HK-2 (cell line): ENCODE data around the gene PSKH1.
A peak's percentile ranks its signal among the peaks of the same experiment; 100 is the strongest.
"Not testable (repeated sequence)": the region's sequence is repeated elsewhere in the genome, so short reads cannot be mapped to it uniquely, and the experiment has no call there.

Source experiments
- DNase-seq: peaks from one replicate; pipeline ENCODE4 v3.0.0-alpha.2; 2018; ENCODE audit not compliant: unreplicated experiment

The PSKH1 gene

GRCh38 chr16:67886387-67886786 lies 6.7 kb upstream of the PSKH1 start:
- no peak for DNase-seq

- DNase-seq: no peak
Observed at GRCh38 chr16:67888331-67888730, 4.7 kb upstream of the PSKH1 start.

- no peak for DNase-seq
Observed at GRCh38 chr16:67892375-67892774, 679 bp upstream of the PSKH1 start.

- DNase-seq: no peak
Observed at GRCh38 chr16:67893743-67894399, 817 bp downstream of the PSKH1 start.

DNA sequence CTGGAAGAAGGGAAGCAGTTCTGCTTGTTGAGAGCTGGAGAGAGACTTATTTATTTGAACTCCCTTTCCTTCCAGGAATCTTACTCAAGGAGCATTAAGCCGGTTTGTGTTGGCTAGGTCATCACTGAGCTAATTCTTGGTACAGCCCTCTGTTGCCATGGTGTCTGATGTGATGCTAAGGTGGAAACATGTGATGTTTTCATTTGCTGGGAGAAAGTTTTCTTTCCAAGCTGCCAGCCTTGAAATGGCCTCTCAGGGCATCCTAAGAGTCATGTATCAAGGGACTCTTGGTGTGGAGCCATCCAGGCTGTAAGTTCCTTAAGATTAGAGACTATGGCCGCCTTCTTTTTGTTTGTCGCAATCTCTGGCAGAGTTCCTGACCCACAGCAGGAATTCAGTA lies 4.2 kb downstream of the PSKH1 start:
- DNase-seq: no peak

DNA sequence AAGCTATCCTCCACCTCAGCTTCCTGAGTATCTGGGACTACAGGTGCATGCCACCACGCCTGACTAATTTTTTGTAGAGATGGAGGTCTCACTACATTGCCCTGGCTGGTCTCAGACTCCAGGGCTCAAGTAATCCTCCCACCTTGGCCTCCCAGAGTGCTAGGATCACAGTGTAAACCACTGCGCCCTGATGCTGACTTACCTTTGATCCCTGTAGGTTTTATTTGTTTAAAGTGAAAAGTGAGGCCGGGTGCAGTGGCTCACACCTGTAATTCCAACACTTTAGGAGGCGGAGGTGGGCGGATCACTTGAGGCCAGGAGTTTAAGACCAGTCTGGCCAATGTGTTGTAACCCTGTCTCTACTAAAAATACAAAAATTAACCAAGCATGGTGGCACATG lies 8.7 kb downstream of the PSKH1 start:
- no peak for DNase-seq

DNA sequence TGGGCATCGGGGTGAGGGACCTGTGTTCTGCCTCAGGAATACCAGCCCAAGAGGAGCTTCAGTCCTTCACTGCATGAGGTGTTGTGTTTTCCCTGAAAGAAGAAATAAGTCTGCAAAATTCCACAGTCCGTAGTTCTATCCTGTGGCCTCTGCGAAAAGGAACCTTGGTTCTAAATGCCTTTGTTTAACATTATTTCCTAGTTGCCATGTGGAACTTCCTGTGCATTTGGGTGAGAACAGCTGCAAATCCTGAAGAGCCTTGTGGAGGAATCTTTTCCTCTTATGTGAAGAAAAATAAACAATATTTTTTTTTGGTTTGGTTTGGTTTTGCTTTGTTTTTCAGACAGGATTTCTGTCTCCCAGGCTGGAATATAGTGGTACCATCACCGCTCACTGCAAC lies 9.8 kb downstream of the PSKH1 start:
- no peak for DNase-seq

GRCh38 chr16:67907397-67908180 lies 14.5 kb downstream of the PSKH1 start:
- DNase-seq: no peak

- no peak for DNase-seq
Observed at GRCh38 chr16:67909056-67909742, 16.1 kb downstream of the PSKH1 start.

GRCh38 chr16:67910158-67910557 lies 17.1 kb downstream of the PSKH1 start:
- no peak for DNase-seq

- no peak for DNase-seq
Observed at GRCh38 chr16:67914758-67915495, 21.9 kb downstream of the PSKH1 start.

DNA sequence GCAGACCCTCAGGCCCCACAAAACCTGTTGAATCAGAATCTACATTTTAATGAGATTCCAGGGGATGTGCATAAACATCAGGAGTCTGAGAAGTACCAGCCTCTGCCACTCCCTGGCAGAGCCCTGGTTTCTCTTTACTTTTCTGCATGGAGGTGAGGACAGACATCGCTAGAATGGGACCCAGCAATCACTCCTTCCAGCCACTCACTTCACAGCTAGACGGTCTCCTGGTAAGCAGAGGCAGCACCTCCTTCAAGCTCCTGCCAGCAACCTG lies 22.4 kb downstream of the PSKH1 start:
- DNase-seq: not testable (repeated sequence)

- DNase-seq: no peak
Observed at GRCh38 chr16:67915831-67916723, 23.0 kb downstream of the PSKH1 start.

DNA sequence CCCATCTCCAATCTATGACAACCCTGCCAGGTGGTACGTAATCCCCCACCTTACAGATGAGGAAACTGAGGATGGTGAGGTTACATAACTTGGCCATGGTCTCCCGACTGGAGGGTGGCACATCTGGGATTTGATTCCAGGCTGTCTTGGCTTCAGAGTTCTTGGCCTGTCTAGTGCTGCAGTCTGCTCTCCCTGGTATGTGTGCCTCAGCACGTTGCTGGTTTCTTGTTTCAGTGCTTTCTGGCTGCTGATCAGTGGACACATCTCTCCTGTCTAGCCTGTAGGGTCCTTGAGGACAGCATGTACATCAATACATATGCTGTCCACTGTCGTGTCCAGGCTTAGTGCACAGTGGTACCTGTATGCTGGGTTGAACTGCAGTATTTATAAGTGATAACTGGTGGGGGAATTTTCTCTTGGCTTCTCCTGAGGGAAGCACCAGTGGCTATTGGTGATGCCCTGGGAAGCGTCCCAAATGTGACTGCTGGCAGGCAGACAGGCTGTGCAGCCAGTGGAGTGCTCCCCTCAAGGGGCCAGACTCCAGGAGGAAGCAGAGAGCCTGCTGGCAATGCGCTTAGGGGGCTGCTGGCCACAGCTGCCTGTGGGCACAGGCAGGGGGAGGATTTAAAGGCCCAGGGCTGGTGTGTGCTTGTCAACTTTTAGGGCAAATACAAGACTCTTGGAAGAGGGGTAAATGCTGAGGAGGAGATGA lies 24.2 kb downstream of the PSKH1 start:
- no peak for DNase-seq

DNA sequence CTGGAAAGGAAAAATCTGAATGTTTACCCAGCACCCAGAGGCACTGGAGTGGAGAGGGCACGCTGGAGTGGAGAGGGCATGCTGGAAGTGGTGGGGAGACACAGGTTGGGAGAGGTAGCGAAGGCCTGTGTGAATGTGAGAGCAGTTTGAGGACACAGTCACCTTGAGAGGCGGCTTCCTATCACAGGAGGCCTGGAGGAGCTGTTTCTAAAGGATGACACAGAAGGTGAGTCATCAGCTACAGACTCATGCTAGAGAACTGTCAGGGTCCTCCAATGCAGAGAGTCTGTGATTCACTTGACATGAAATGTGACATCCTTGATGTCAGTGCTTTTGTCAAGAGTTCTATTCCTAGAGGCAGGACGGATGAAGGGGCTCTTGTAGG lies 24.8 kb downstream of the PSKH1 start:
- DNase-seq: peak; percentile 65

- no peak for DNase-seq
Observed at GRCh38 chr16:67919622-67920221, 26.7 kb downstream of the PSKH1 start.

- no peak for DNase-seq
Observed at GRCh38 chr16:67922221-67922620, 29.2 kb downstream of the PSKH1 start.

DNA sequence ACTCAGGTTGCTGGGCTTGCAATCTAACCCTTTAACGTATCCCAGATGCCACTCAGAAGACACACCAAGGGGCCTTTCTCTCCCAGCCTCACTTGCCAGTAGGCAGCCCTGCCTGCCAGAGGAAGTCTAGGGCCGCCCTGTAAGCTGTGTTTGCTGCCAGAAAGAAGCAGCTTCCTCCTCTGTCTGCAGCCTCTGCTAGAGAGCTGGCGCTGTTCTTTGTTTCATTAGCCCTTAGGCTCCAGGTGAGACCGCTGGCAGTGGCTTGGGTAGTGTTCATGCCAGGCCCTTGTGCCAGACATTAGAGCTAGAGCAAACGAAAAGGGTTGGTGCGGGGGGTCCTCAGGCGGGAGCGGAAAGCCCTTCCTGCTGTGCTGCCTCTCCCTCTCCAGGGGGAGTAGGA lies 29.7 kb downstream of the PSKH1 start:
- DNase-seq: no peak

DNA sequence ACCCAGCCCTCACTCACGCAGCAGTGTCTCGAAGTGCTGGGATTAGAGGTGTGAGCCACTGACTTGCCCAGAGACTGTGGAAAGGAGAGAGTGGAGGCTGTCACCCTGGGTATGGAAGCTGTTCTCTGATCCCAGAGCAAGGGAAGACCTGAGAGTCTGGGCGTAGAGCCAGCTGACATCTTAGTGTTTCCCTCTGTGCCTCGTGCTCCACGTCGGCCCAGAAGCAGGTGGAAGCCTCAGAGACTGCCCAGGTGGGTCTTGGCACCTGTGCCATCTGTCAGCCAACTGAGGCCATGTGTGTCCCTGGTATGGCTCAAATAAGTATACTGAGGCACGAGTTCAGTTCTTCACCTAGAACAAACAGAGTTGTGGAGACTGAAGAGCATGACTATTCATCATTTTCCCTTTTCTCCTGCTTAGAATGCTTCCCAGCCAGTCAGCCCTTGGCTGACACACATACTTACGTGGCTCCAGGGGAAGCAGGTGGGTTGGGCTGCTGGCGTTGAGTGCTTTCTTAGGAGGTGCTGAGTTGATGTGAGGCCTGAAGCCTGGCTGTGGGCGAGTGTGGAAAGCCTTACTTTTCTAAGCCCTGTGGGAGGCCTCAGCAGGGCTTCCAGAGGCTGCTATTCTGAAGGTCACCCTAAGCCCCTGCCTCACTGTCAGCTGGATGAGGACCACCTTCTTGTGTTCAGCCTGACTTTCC lies 30.5 kb downstream of the PSKH1 start:
- DNase-seq: no peak
